ENCODE data around the gene SCN11A. TPM values are rescaled to one million over a fixed set of nuclear protein-coding genes. Genes with fewer than 3 reads are reported as not detected.
A peak's percentile ranks its signal among the peaks of the same experiment; 100 is the strongest.

SCN11A gene
- 0.02 TPM for total RNA-seq (2013)
- polyA plus RNA-seq (not detected), polyA minus RNA-seq (not detected in 2 replicates), total RNA-seq (0.17 to 6.2 (median 0.46) reads per million in 11 experiments)

- WGBS (ENCODE audit: insufficient coverage), result under 1% methylated on average over 51 of the region's 68 CpGs
- H3K27me3 Mint-ChIP-seq (ENCODE audit: low read depth in 3 of 3), result no peaks in the 10 kb centered on the region
- Histone ChIP-seq H3K27me3 (ENCODE audit: control insufficient read depth in 2 of 2, insufficient read depth in 2 of 2, low read length in 2 of 2) (no peaks in the 10 kb centered on the region), H4K20me1 (ENCODE audit: insufficient read depth, low read length) (peaks cover 12% of the 10 kb centered on the region), H3K27ac (ENCODE audit: low read depth in 1 of 2, low read length in 2 of 2) (peak within 1 kb of the TSS; percentile 67 to 97), H3K36me3 (replicated peaks in 1 of 2; ENCODE audit: control insufficient read depth in 1 of 2, insufficient read depth in 2 of 2, low read length in 2 of 2) (no peaks in the 10 kb centered on the region), H3K9me3 (replicated peaks in 1 of 2; ENCODE audit: control insufficient read depth in 1 of 2, insufficient read depth in 1 of 2, low read length in 2 of 2) (no peaks in the 10 kb centered on the region), H3K4me2 (replicated peaks; ENCODE audit: extremely low read depth, low read length, poor library complexity, severe bottlenecking) (peak within 1 kb of the TSS; percentile 95), H2AFZ (ENCODE audit: insufficient read depth, low read depth, low read length, poor library complexity, severe bottlenecking) (peak within 1 kb of the TSS; percentile 98), H3K79me2 (ENCODE audit: insufficient read depth, low read length) (peaks cover 49% of the 10 kb centered on the region), H3K4me1 (ENCODE audit: control insufficient read depth in 1 of 2, insufficient read depth in 2 of 2, low read length in 2 of 2) (peaks cover 17 to 21% of the 10 kb centered on the region in 2 donors), H3K9ac (ENCODE audit: insufficient read depth, low read length, poor library complexity, severe bottlenecking) (peak within 1 kb of the TSS; percentile 98), H3K4me3 (replicated peaks in 1 of 3; ENCODE audit: low read depth in 2 of 3, low read length in 3 of 3) (peak within 1 kb of the TSS; percentile 64 to 93 (median 84))
- H3K4me3 Mint-ChIP-seq, result peak within 1 kb of the TSS; percentile 82 to 98
- peaks cover 0 to 2% of the 10 kb centered on the region in 2 donors for H3K36me3 Mint-ChIP-seq
- H3K9me3 Mint-ChIP-seq, result peaks cover 0 to 2% (median 0%) of the 10 kb centered on the region in 7 donors
- peak; percentile 88 to 90 (median 90) for DNase-seq
- TF ChIP-seq, protein P1, sequence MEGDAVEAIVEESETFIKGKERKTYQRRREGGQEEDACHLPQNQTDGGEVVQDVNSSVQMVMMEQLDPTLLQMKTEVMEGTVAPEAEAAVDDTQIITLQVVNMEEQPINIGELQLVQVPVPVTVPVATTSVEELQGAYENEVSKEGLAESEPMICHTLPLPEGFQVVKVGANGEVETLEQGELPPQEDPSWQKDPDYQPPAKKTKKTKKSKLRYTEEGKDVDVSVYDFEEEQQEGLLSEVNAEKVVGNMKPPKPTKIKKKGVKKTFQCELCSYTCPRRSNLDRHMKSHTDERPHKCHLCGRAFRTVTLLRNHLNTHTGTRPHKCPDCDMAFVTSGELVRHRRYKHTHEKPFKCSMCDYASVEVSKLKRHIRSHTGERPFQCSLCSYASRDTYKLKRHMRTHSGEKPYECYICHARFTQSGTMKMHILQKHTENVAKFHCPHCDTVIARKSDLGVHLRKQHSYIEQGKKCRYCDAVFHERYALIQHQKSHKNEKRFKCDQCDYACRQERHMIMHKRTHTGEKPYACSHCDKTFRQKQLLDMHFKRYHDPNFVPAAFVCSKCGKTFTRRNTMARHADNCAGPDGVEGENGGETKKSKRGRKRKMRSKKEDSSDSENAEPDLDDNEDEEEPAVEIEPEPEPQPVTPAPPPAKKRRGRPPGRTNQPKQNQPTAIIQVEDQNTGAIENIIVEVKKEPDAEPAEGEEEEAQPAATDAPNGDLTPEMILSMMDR (IDR thresholded peaks at IDR 0.05), result no peak
- peak within 1 kb of the TSS; percentile 93 to 98 (median 95) for H3K27ac Mint-ChIP-seq
- H3K4me1 Mint-ChIP-seq, result peaks cover 36% of the 10 kb centered on the region
- intact Hi-C loops (cut with micrococcal nuclease), result no loop called here
Observed at GRCh38 chr3:39051649-39052561, at the start of gene SCN11A, which contains the start of gene WDR48. TSS of gene SCN11A (minus strand) at chr3:39051944. CDS start at chr3:38950362, 101,582 bp downstream. TSS of gene WDR48 (plus strand) at chr3:39052016. CDS start at chr3:39052026, 10 bp downstream.

DNA sequence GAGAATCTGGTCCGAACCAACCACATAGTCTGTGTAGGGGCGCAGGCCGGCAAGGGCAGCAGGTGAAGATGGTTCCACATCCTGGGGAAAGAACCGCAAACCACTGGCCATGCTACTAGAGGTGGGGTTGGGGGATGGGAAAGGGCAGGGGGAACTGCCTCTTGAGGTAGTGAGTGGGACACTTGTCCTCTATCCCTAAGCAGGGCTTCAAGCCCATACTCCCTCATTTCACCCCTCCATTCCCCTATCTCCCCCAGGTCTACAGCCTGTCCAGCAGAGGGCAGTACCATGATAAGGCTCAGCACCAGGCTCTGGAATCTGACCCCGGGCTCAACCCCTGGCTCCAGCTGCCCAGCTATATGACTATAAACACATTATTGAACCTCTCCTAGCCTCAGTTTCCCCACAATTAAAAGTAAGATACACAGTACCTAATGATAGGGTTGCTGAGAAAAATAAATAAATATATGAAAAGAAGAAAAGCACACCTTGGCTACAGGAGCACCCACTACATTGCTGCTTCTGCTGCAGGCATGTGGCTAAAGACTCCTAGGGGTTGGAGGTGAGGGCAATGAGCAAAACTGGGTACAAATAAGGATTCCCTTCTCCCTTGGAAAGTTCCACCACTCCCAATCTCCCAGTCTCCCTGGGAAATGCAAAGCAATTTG lies 49.4 kb upstream of the SCN11A start:
- Histone ChIP-seq H3K9me3 (replicated peaks in 1 of 2; ENCODE audit: control insufficient read depth in 1 of 2, insufficient read depth in 1 of 2, low read length in 2 of 2) (no peaks in the 10 kb centered on the region), H3K4me1 (ENCODE audit: control insufficient read depth in 1 of 2, insufficient read depth in 2 of 2, low read length in 2 of 2) (peaks cover 7 to 18% of the 10 kb centered on the region in 2 donors), H3K9ac (ENCODE audit: insufficient read depth, low read length, poor library complexity, severe bottlenecking) (no peak overlapping the region), H3K4me3 (replicated peaks in 1 of 3; ENCODE audit: low read depth in 2 of 3, low read length in 3 of 3) (no peak overlapping the region), H2AFZ (ENCODE audit: insufficient read depth, low read depth, low read length, poor library complexity, severe bottlenecking) (no peak overlapping the region), H3K36me3 (replicated peaks in 1 of 2; ENCODE audit: control insufficient read depth in 1 of 2, insufficient read depth in 2 of 2, low read length in 2 of 2) (peaks cover 51 to 62% of the 10 kb centered on the region in 2 donors), H3K79me2 (ENCODE audit: insufficient read depth, low read length) (peaks cover 33% of the 10 kb centered on the region), H3K27ac (ENCODE audit: low read depth in 1 of 2, low read length in 2 of 2) (no peak overlapping the region), H4K20me1 (ENCODE audit: insufficient read depth, low read length) (peaks cover 95% of the 10 kb centered on the region), H3K27me3 (ENCODE audit: control insufficient read depth in 2 of 2, insufficient read depth in 2 of 2, low read length in 2 of 2) (no peaks in the 10 kb centered on the region), H3K4me2 (replicated peaks; ENCODE audit: extremely low read depth, low read length, poor library complexity, severe bottlenecking) (no peak overlapping the region)
- intact Hi-C loops (cut with micrococcal nuclease), result loop anchor here (2.0 to 10.0 kb wide), 2 partner anchors 184 to 188 kb away; partner anchors contain the start of gene CX3CR1 (in 1 of the 2)
- TF ChIP-seq, protein P1 (IDR thresholded peaks at IDR 0.05), result peak; percentile 82
- Mint-ChIP-seq H3K27me3 (ENCODE audit: low read depth in 3 of 3) (peaks cover 0 to 1% (median 1%) of the 10 kb centered on the region in 3 donors), H3K4me1 (peaks cover 33% of the 10 kb centered on the region), H3K9me3 (no peaks in the 10 kb centered on the region), H3K27ac (peak overlapping the region in 3 of 7 donors; percentile 30 to 43 (median 41)), H3K36me3 (peaks cover 63% of the 10 kb centered on the region in 2 donors), H3K4me3 (no peak overlapping the region)
- peak; percentile 38 to 53 (median 49) for DNase-seq
- WGBS (ENCODE audit: insufficient coverage), result 86% methylated on average over 5 of the region's 5 CpGs
